Stimulated activated CD8-positive, alpha-beta memory T cell treated with anti-CD3 and anti-CD28 coated beads, Interleukin-4, amount 100 ng/mL, for 4 hours (primary cell): ENCODE results near the gene BFSP1.
A peak's percentile ranks its signal among the peaks of the same experiment; 100 is the strongest.

Experiments
- DNase-seq, 2 donors: peaks; one replicate each; pipeline ENCODE4 v3.0.0-alpha.2; 2020; ENCODE audit warnings: low read depth in 2 of 2, low spot score in 1 of 2

BFSP1 gene

GRCh38 chr20:17524560-17524959, 6.6 kb downstream of the BFSP1 start:
- DNase-seq: no peak

GRCh38 chr20:17523326-17523725, 7.9 kb downstream of the BFSP1 start:
- DNase-seq: no peak

- no peak for DNase-seq
Observed at GRCh38 chr20:17522528-17522927, 8.7 kb downstream of the BFSP1 start.

- no peak for DNase-seq
Observed at GRCh38 chr20:17520583-17520982, 10.6 kb downstream of the BFSP1 start.

GRCh38 chr20:17519606-17520285, 11.4 kb downstream of the BFSP1 start:
- DNase-seq: no peak

GRCh38 chr20:17518339-17519052, 12.7 kb downstream of the BFSP1 start:
- no peak for DNase-seq

- no peak for DNase-seq
Observed at GRCh38 chr20:17515053-17515452, 16.1 kb downstream of the BFSP1 start.

GRCh38 chr20:17513939-17514338, 17.2 kb downstream of the BFSP1 start:
- no peak for DNase-seq

- DNase-seq: no peak
Observed at GRCh38 chr20:17511401-17511800, 19.8 kb downstream of the BFSP1 start.

GRCh38 chr20:17510548-17510947, 20.6 kb downstream of the BFSP1 start:
- DNase-seq: no peak

- DNase-seq: no peak
Observed at GRCh38 chr20:17508756-17509155, 22.4 kb downstream of the BFSP1 start.

- DNase-seq: no peak
Observed at GRCh38 chr20:17507531-17507930, 23.6 kb downstream of the BFSP1 start.

- no peak for DNase-seq
Observed at GRCh38 chr20:17507032-17507431, 24.1 kb downstream of the BFSP1 start.

- DNase-seq: peak; percentile 35 to 52
Observed at GRCh38 chr20:17505636-17506517, 25.3 kb downstream of the BFSP1 start.

GRCh38 chr20:17504898-17505635, 26.1 kb downstream of the BFSP1 start:
- peak; percentile 18 for DNase-seq

GRCh38 chr20:17504066-17504897, 26.9 kb downstream of the BFSP1 start:
- DNase-seq: no peak

GRCh38 chr20:17503301-17504065, 27.7 kb downstream of the BFSP1 start:
- no peak for DNase-seq

GRCh38 chr20:17502105-17502504, 29.1 kb downstream of the BFSP1 start:
- no peak for DNase-seq

GRCh38 chr20:17501701-17502100, 29.5 kb downstream of the BFSP1 start:
- no peak for DNase-seq
